Measurements from ENCODE around the gene PCDHA13. TPM values are rescaled to one million over a fixed set of nuclear protein-coding genes. Genes with fewer than 3 reads are reported as not detected.
"Not testable (repeated sequence)": the region's sequence is repeated elsewhere in the genome, so short reads cannot be mapped to it uniquely, and the experiment has no call there.

PCDHA13 gene
- total RNA-seq, 1 experiment from 2014 or later, result not detected

- Histone ChIP-seq H3K9me3 (ENCODE audit: control insufficient read depth in 1 of 2, insufficient read depth in 1 of 2, low read depth in 1 of 2, low read length in 2 of 2) (no peaks in the 10 kb centered on the region; a peak in 1 of 4 replicates), H3K27me3 (ENCODE audit: insufficient read depth, low read length) (no peaks in the 10 kb centered on the region), H3K27ac (ENCODE audit: low read depth, low read length) (no peak within 1 kb of the TSS), H3K4me2 (ENCODE audit: low read length) (no peak within 1 kb of the TSS), H3K36me3 (ENCODE audit: control insufficient read depth in 1 of 2, insufficient read depth in 2 of 2, low read length in 2 of 2) (no peaks in the 10 kb centered on the region), H3K4me3 (replicated peaks in 1 of 2; ENCODE audit: low read depth in 1 of 2, low read length in 2 of 2) (no peak within 1 kb of the TSS), H3K9me2 (ENCODE audit: insufficient read depth) (no peaks in the 10 kb centered on the region), H3K9ac (ENCODE audit: low read length) (no peak within 1 kb of the TSS), H3K4me1 (ENCODE audit: control insufficient read depth in 1 of 2, insufficient read depth in 2 of 2, low read length in 2 of 2) (no peaks in the 10 kb centered on the region), H2AFZ (ENCODE audit: low read depth, low read length, poor library complexity, severe bottlenecking) (no peak within 1 kb of the TSS), H3K79me2 (ENCODE audit: insufficient read depth, low read length) (no peaks in the 10 kb centered on the region), H4K20me1 (ENCODE audit: insufficient read depth) (no peaks in the 10 kb centered on the region)
- no TSS peak for BruUV-seq (replicated peaks)
- TF ChIP-seq ATF3 (IDR thresholded peaks at IDR 0.05), result no peak
- TF ChIP-seq CTCF (IDR thresholded peaks at IDR 0.05 in 2 of 3, conservative IDR thresholded peaks at IDR 0.05 in 1 of 3; ENCODE audit: borderline replicate concordance in 1 of 3, insufficient read depth in 1 of 3, low read depth in 2 of 3, low read length in 2 of 3), result peak in 1 of 3 experiments; percentile 12; a peak in 1 of 6 replicates
- peak; percentile 28; the same call in 1 of the 2 replicates for TF ChIP-seq RAD21 (IDR thresholded peaks at IDR 0.05; ENCODE audit: low read depth)
- no peak for TF ChIP-seq POLR2AphosphoS5 (IDR thresholded peaks at IDR 0.05; ENCODE audit: low read depth, low read length)
- TF ChIP-seq YY1 (IDR thresholded peaks at IDR 0.05; ENCODE audit: extremely low read depth, insufficient replicate concordance, low read depth, low read length), result no peak
- intact Hi-C loops (cut with micrococcal nuclease), result no loop called here
- POLR2A ChIA-PET, result no interaction called here
- ATAC-seq (no peak), DNase-seq (ENCODE audit: low read depth, low spot score) (no peak)
- RAD21 ChIA-PET (ENCODE audit: low non-redundant PET in 1 of 2, low total read pairs in 2 of 2, uncharacterized antibody in 2 of 2, unreplicated experiment in 2 of 2), result no interaction called here
- CTCF ChIA-PET, result no interaction called here
These were observed 47.9 kb upstream of the PCDHA13 start, which contains the start of gene PCDHA7 for GRCh38 chr5:140833993-140834392. TSS of gene PCDHA7 (plus strand) at chr5:140834269. CDS start at chr5:140834384, 115 bp downstream.

GRCh38 chr5:140834439-140835008 is 47.4 kb upstream of the PCDHA13 start:
- intact Hi-C loops (cut with micrococcal nuclease); H3K27me3 ChIP-seq (ENCODE audit: insufficient read depth, low read length): not testable (repeated sequence)

More at GRCh38 chr5:140834439-140835008, 47.4 kb upstream of the PCDHA13 start:
- H3K9ac ChIP-seq (ENCODE audit: low read length); BruUV-seq (replicated peaks); H2AFZ ChIP-seq (ENCODE audit: low read depth, low read length, poor library complexity, severe bottlenecking); H3K4me2 ChIP-seq (ENCODE audit: low read length); POLR2A ChIA-PET; DNase-seq (ENCODE audit: low read depth, low spot score); H3K36me3 ChIP-seq (ENCODE audit: control insufficient read depth in 1 of 2, insufficient read depth in 2 of 2, low read length in 2 of 2); H3K4me1 ChIP-seq (ENCODE audit: control insufficient read depth in 1 of 2, insufficient read depth in 2 of 2, low read length in 2 of 2); ATAC-seq; RAD21 ChIA-PET (ENCODE audit: low non-redundant PET in 1 of 2, low total read pairs in 2 of 2, uncharacterized antibody in 2 of 2, unreplicated experiment in 2 of 2); H3K4me3 ChIP-seq (replicated peaks in 1 of 2; ENCODE audit: low read depth in 1 of 2, low read length in 2 of 2); H3K79me2 ChIP-seq (ENCODE audit: insufficient read depth, low read length); CTCF ChIA-PET; H3K27ac ChIP-seq (ENCODE audit: low read depth, low read length); H3K9me3 ChIP-seq (ENCODE audit: control insufficient read depth in 1 of 2, insufficient read depth in 1 of 2, low read depth in 1 of 2, low read length in 2 of 2); H3K9me2 ChIP-seq (ENCODE audit: insufficient read depth); H4K20me1 ChIP-seq (ENCODE audit: insufficient read depth): not testable (repeated sequence)

All from HCT116 (cell line).